Large intestine (tissue), 12 donors: ENCODE data around the gene FAM114A1. TPM values are rescaled to one million over a fixed set of nuclear protein-coding genes. Genes with fewer than 3 reads are reported as not detected.

Experiments used
- DNase-seq, 2 donors: peaks; one replicate each; pipeline versions ENCODE4 v3.0.0 to v3.0.0-alpha.2; 2013
- H3K27ac ChIP-seq: one replicate; pipeline ENCODE4 v1.5.1; 2013; ENCODE audit warnings: low read length
- H3K27me3 ChIP-seq: 2 replicates; pipeline ENCODE4 v1.6.1; 2013; ENCODE audit warnings: low read length; ENCODE audit not compliant: control insufficient read depth, insufficient read depth
- H3K36me3 ChIP-seq: 2 replicates; pipeline ENCODE4 v1.6.1; 2013; ENCODE audit warnings: low read length; ENCODE audit not compliant: control insufficient read depth, insufficient read depth
- H3K4me1 ChIP-seq: one replicate; pipeline ENCODE4 v1.6.1; 2013; ENCODE audit warnings: low read length; ENCODE audit not compliant: control insufficient read depth, insufficient read depth
- H3K4me3 ChIP-seq: one replicate; pipeline ENCODE4 v1.5.1; 2013; ENCODE audit warnings: low read length
- H3K9me3 ChIP-seq: one replicate; pipeline ENCODE4 v1.6.1; 2013; ENCODE audit warnings: mild to moderate bottlenecking, low read depth, low read length, moderate library complexity; ENCODE audit not compliant: control insufficient read depth
- WGBS: methylation state at CpG from one replicate; pipeline ENCODE4 v1.1.5; 2013; ENCODE audit warnings: low lambda C conversion rate; ENCODE audit not compliant: insufficient coverage; 5-methylcytosine and 5-hydroxymethylcytosine counted together
- long read RNA-seq, 11 donors: transcript quantifications; one replicate each; lab custom pipeline, GENCODE V29; 2026
- polyA plus RNA-seq: library from polyadenylated mRNA; unstranded; fragments of 120-200 nt; gene quantifications from one replicate; pipeline ENCODE4 v1.2.1, GENCODE V29; 2013

FAM114A1 gene
- polyA plus RNA-seq, result 36.9 TPM
- long read RNA-seq, donor 1, full-length matches to known transcripts, result 4 of 4 reads
- long read RNA-seq, donor 1, partial matches to known transcripts, result 0 of 4 reads
- long read RNA-seq, donor 1, other reads (novel, unspliced or antisense), result 0 of 4 reads
- long read RNA-seq, donor 2, full-length matches to known transcripts, result 3 of 3 reads
- long read RNA-seq, donor 2, partial matches to known transcripts, result 0 of 3 reads
- long read RNA-seq, donor 2, other reads (novel, unspliced or antisense), result 0 of 3 reads
- long read RNA-seq, donor 3, full-length matches to known transcripts, result 8 of 8 reads
- long read RNA-seq, donor 3, partial matches to known transcripts, result 0 of 8 reads
- long read RNA-seq, donor 3, other reads (novel, unspliced or antisense), result 0 of 8 reads
- long read RNA-seq, donor 4, result 0 reads
- long read RNA-seq, donor 5, full-length matches to known transcripts, result 3 of 3 reads
- long read RNA-seq, donor 5, partial matches to known transcripts, result 0 of 3 reads
- long read RNA-seq, donor 5, other reads (novel, unspliced or antisense), result 0 of 3 reads
- long read RNA-seq, donor 6, transcript FAM114A1-202 (6 exons, 1,242 nt), result major isoform, 9 of 9 reads
- long read RNA-seq, donor 6, partial matches to known transcripts, result 0 of 9 reads
- long read RNA-seq, donor 6, other reads (novel, unspliced or antisense), result 0 of 9 reads
- long read RNA-seq, donor 7, full-length matches to known transcripts, result 1 of 1 reads
- long read RNA-seq, donor 7, partial matches to known transcripts, result 0 of 1 reads
- long read RNA-seq, donor 7, other reads (novel, unspliced or antisense), result 0 of 1 reads
- long read RNA-seq, donor 8, partial matches to known transcripts, result 5 of 7 reads
- long read RNA-seq, donor 8, other reads (novel, unspliced or antisense), result 0 of 7 reads
- long read RNA-seq, donor 9, partial matches to known transcripts, result 0 of 1 reads
- long read RNA-seq, donor 9, other reads (novel, unspliced or antisense), result 0 of 1 reads
- long read RNA-seq, donor 10, full-length matches to known transcripts, result 3 of 3 reads
- long read RNA-seq, donor 10, partial matches to known transcripts, result 0 of 3 reads
- long read RNA-seq, donor 10, other reads (novel, unspliced or antisense), result 0 of 3 reads
- long read RNA-seq, donor 11, full-length matches to known transcripts, result 2 of 28 reads
- long read RNA-seq, donor 11, partial matches to known transcripts, result 26 of 28 reads
- long read RNA-seq, donor 11, other reads (novel, unspliced or antisense), result 0 of 28 reads

DNA sequence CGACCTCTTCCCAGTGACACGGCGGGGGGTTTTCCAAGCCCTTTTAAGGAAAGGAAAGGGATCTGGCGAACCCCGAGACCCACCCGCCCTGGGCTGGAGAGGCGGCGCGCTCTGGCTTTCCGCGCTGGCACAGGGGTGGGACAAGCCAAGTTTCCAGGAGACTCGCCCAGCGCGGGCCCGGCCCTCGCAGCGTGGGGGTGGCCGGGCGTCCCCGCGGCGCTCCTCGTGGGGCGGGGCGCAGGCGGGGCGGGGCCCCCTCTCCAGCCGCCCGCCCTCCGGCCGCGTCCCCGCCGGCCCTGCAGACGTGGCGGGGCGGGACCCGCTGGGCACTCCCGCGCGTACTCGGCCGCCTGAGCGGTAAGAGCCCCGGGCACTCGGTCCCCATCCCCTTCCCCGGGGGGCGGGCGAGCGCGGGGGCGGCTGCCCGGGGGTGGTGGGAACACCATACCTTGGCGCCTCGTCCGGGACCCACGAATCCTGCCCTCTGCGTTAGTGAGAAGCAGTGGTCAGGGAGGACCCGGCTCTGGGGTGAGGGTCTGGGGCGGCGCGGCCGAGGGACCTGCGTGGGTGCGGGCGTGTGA is at the start of gene FAM114A1:
Gene FAM114A1, plus strand, starts transcription at position 329 of the 581 bp plus-strand sequence. CDS start 10,273 bp downstream, outside the sequence.
- Histone ChIP-seq H3K4me3 (peak within 1 kb of the TSS; percentile 81), H3K4me1 (peaks cover 3% of the 10 kb centered on the region), H3K9me3 (no peaks in the 10 kb centered on the region), H3K27me3 (no peaks in the 10 kb centered on the region), H3K27ac (peak within 1 kb of the TSS; percentile 78), H3K36me3 (peaks cover 16% of the 10 kb centered on the region)
- peak; percentile 73 to 80 for DNase-seq
- WGBS, result no CpG with 5 or more reads among the region's 66 CpGs

DNA sequence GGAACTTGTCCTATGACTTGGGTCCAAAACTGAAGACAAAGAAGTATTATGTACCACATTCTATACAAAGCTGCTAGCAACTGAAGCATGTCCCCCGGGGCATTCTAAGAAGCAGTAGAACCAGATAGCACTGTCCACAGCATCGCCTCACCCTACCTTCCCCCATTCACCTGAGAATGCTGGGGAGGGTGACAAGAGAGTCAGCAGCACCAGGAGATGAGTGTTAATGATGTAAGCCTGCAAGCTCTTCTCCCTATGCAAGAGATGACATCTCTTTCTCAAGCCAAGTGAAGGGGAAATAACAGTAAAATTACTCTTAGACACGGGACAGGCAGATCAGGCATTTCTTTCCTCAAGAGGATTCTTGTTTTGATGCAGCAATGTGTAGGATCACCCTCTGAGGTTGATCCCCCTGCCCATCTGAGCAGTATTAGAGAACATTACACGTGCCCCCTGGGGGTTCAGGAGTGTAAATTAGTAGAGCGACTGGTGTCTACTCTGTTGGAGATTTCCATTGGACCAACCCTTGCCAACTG is 49.1 kb upstream of the FAM114A1 start:
- H3K27ac ChIP-seq, result no peak overlapping the region
- no peak overlapping the region for H3K4me3 ChIP-seq
- H3K36me3 ChIP-seq, result no peaks in the 10 kb centered on the region
- H3K4me1 ChIP-seq, result no peaks in the 10 kb centered on the region
- DNase-seq, result no peak
- H3K9me3 ChIP-seq, result peaks cover 2% of the 10 kb centered on the region
- no peaks in the 10 kb centered on the region for H3K27me3 ChIP-seq
- no CpG with 5 or more reads among the region's 5 CpGs for WGBS

DNA sequence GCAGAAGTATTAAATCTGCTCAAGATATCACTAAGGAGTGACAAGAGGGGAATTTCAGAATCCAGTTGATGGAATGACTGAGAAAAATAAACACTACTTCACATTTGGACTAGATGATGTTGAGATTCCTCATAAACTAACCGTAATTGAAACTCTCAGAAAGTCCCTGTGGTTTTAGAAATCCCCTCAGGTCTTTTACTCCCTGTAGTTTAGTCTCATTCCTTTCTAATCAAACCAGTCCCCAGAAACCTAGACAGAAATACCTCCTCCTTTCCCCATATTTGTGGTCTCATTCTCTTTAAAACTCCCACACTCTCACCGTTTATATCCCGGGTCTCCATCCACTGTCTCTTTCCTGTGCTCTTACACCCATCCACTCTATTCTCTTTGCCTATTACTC is 48.0 kb upstream of the FAM114A1 start:
- no peak for DNase-seq
- Histone ChIP-seq H3K27ac (no peak overlapping the region), H3K4me1 (no peaks in the 10 kb centered on the region), H3K9me3 (peaks cover 5% of the 10 kb centered on the region), H3K27me3 (no peaks in the 10 kb centered on the region), H3K4me3 (no peak overlapping the region), H3K36me3 (no peaks in the 10 kb centered on the region)
- 93% methylated on average over 2 of the region's 3 CpGs for WGBS

DNA sequence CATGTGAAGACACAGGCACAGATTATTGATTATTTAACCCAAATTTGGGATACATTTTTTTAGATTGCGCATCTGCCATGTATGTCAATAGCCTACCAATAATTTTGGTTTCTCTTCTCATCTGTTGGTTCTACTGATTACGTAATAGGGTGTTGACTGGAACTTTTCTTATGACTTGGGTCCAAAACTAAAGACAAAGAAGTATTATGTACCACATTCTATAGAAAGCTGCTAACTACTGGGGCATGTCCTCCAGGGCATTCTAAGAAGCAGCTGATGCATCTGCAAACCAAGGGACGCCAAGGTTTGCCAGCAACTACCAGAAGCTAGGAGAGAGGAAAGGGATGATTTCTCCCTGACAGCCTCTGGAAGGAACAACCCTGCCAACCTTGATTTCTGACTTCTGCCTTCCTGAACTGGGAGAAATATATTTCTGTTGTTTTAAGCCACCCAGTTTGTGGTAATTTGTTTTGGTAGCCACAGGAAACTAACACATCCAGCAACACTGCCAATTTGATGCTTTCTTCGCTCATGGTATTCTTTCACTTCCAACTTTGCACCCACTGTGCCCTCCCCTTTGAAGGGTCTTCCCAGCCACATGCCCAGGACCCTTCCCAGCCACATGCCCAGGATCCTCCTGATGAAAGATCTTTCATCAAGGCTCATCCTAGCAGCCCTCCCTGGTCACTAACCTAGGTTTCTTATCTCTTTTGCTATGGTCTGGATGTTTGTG is 47.1 kb upstream of the FAM114A1 start:
- WGBS, result 100% methylated on average over 2 of the region's 4 CpGs
- DNase-seq, result no peak
- no peaks in the 10 kb centered on the region for H3K27me3 ChIP-seq

DNA sequence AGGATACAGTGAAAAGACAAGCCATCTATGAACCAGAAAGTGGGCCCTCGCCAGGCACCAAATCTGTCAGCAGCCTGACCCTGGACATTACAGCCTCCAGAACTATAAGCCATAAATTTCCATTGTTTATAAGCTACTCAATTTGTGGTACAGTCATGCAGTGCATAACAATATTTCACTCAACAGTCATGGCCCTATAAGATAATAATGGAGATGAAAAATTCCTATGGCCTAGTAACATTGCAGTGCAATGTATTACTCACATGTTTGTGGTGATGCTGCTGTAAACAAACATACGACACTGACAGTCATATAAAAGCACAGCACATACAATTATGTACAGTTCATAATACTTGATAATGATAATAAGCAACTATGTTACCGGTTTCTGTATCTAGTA is 45.9 kb upstream of the FAM114A1 start:
- no peaks in the 10 kb centered on the region for H3K36me3 ChIP-seq
- H3K4me1 ChIP-seq, result no peaks in the 10 kb centered on the region
- 100% methylated on average over 1 of the region's 3 CpGs for WGBS
- peaks cover 3% of the 10 kb centered on the region for H3K9me3 ChIP-seq
- DNase-seq, result no peak
- no peak overlapping the region for H3K27ac ChIP-seq
- H3K4me3 ChIP-seq, result no peak overlapping the region
- H3K27me3 ChIP-seq, result no peaks in the 10 kb centered on the region

More for the DNA sequence above, 47.1 kb upstream of the FAM114A1 start:
- no peak overlapping the region for H3K4me3 ChIP-seq
- H3K4me1 ChIP-seq, result no peaks in the 10 kb centered on the region
- no peak overlapping the region for H3K27ac ChIP-seq
- H3K9me3 ChIP-seq, result peaks cover 3% of the 10 kb centered on the region
- no peaks in the 10 kb centered on the region for H3K36me3 ChIP-seq

DNA sequence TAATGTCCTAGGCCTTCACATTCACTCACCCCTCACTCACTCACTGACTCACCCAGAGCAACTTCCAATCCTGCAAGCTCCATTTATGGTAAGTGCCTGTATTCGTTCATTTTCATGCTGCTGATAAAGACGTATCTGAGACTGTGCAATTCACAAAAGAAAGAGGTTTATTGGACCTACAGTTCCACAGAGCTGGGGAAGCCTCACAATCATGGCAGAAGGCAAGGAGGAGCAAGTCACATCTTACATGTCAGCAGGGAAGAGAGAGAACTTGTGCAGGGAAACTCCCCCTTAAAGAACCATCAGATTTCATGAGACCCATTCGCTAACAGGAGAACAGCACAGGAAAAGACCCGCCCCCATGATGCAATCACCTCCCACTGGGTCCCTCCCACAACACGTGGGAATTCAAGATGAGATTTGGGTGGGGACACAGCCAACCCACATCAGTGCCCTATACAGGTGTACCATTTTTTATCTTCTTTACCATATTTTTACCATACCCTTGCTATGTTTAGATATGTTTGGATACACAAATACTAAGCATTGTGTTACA is 44.8 kb upstream of the FAM114A1 start:
- H3K27me3 ChIP-seq, result no peaks in the 10 kb centered on the region
- no peak overlapping the region for H3K27ac ChIP-seq
- H3K4me3 ChIP-seq, result no peak overlapping the region
- H3K9me3 ChIP-seq, result peaks cover 3% of the 10 kb centered on the region
- no peaks in the 10 kb centered on the region for H3K4me1 ChIP-seq
- no peaks in the 10 kb centered on the region for H3K36me3 ChIP-seq
- 100% methylated on average over 2 of the region's 5 CpGs for WGBS
- DNase-seq, result no peak

DNA sequence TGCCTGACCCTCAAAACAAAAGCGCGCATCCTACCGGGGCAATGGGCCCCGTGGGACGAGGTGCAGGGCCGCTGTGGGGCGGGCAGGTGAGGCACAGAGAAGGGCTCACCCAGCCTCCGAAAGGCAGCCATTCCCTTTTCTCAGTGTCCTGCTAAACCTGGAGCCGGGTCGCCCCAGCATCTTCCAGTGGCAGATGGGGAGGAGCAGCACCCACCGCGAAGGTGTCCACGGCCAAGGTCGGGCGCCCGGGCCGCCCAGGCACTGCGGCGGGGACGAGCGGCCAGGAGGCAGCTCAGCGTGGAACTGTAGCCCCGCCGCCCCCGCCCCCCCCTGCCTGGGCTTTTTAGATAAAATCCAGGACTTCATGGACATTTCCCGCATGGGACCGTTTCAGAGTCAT is 43.8 kb upstream of the FAM114A1 start:
- no peaks in the 10 kb centered on the region for H3K27me3 ChIP-seq
- H3K4me1 ChIP-seq, result no peaks in the 10 kb centered on the region
- no peaks in the 10 kb centered on the region for H3K36me3 ChIP-seq
- WGBS, result 100% methylated on average over 1 of the region's 27 CpGs
- peaks cover 3% of the 10 kb centered on the region for H3K9me3 ChIP-seq
- no peak overlapping the region for H3K4me3 ChIP-seq
- DNase-seq, result no peak
- H3K27ac ChIP-seq, result no peak overlapping the region

DNA sequence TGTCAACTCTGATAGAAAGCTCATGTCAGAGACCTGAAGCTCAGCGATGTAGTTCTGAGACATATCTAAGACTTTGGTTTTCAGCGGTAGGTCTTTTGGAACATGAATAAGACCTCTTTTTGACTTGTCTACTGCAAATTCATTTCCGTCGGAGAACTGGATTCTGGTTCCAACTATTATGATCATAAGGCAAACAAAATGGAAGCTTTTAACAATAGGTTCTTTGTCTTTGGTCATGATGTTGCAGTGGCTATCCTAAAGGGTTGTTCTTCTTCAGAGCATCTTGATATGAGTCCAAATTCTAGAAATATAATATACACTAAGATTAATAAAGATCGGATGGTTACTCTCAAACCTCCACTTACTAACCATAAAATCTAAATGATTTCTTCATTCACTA is 38.4 kb upstream of the FAM114A1 start:
- no peaks in the 10 kb centered on the region for H3K27me3 ChIP-seq
- WGBS, result 96% methylated on average over 3 of the region's 5 CpGs

DNA sequence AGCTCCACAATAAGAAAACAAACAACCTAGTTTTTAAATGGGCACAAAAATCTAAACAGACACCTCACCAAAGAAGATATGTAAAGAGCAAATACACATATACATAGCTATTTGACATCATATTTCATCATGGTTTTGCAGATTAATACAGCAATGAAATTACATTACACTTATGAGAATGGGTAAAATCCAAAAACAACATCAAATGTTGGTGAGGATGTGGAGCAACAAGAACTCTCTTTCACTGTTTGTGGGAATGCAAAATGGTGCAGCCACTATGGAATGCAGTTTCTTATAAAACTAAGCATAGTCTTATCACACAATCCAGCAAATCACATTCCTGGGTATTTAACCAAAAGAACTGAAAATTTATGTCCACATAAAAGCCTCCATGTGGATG is 36.0 kb upstream of the FAM114A1 start:
- Histone ChIP-seq H3K4me1 (no peaks in the 10 kb centered on the region), H3K27ac (no peak overlapping the region), H3K9me3 (no peaks in the 10 kb centered on the region), H3K4me3 (no peak overlapping the region), H3K36me3 (no peaks in the 10 kb centered on the region), H3K27me3 (no peaks in the 10 kb centered on the region)
- DNase-seq, result no peak

More for the DNA sequence above, 38.4 kb upstream of the FAM114A1 start:
- Histone ChIP-seq H3K27ac (no peak overlapping the region), H3K36me3 (no peaks in the 10 kb centered on the region), H3K4me1 (no peaks in the 10 kb centered on the region), H3K9me3 (no peaks in the 10 kb centered on the region), H3K4me3 (no peak overlapping the region)
- no peak for DNase-seq
